Mesenchymal stem cell (in vitro differentiated cells and primary cell): Measurements from ENCODE around the gene PARD3.

Experiments used
- DNase-seq: peaks from one replicate; pipeline ENCODE4 v3.0.0-alpha.2; 2013
- H2AFZ ChIP-seq: one replicate; pipeline ENCODE4 v1.6.1; 2013; ENCODE audit warnings: low read depth, mild to moderate bottlenecking, control low read depth, inconsistent platforms, low read length, moderate library complexity
- H2AK5ac ChIP-seq: 2 replicates; pipeline ENCODE4 v1.6.1; 2013; ENCODE audit warnings: low read length, moderate library complexity, mild to moderate bottlenecking, inconsistent platforms; ENCODE audit not compliant: severe bottlenecking
- H2BK120ac ChIP-seq: one replicate; pipeline ENCODE4 v1.6.1; 2013; ENCODE audit warnings: low read depth, mild to moderate bottlenecking, inconsistent platforms, low read length, moderate library complexity
- H2BK12ac ChIP-seq, 2 experiments: one replicate each; pipeline ENCODE4 v1.6.1; 2013; ENCODE audit warnings: inconsistent platforms in 2 of 2, low read length in 2 of 2, mild to moderate bottlenecking in 2 of 2, moderate library complexity in 2 of 2, control low read depth in 1 of 2
- H2BK15ac ChIP-seq: one replicate; pipeline ENCODE4 v1.6.1; 2013; ENCODE audit warnings: mild to moderate bottlenecking, low read depth, inconsistent platforms; ENCODE audit not compliant: poor library complexity, severe bottlenecking
- H2BK5ac ChIP-seq: 2 replicates; pipeline ENCODE4 v1.6.1; 2013; ENCODE audit warnings: low read depth, mild to moderate bottlenecking, low read length, control low read depth, inconsistent platforms; ENCODE audit not compliant: poor library complexity, severe bottlenecking
- H3K14ac ChIP-seq, 2 experiments: one replicate each; pipeline ENCODE4 v1.6.1; 2013; ENCODE audit warnings: inconsistent platforms in 2 of 2, low read length in 2 of 2, control low read depth in 1 of 2, mild to moderate bottlenecking in 1 of 2, moderate library complexity in 1 of 2
- H3K18ac ChIP-seq, 2 experiments: one replicate each; pipeline ENCODE4 v1.6.1; 2013; ENCODE audit warnings: inconsistent platforms in 2 of 2, low read length in 2 of 2, control low read depth in 1 of 2, low read depth in 1 of 2, mild to moderate bottlenecking in 1 of 2
- H3K23ac ChIP-seq, 2 experiments: one replicate each; pipeline ENCODE4 v1.6.1; 2013; ENCODE audit warnings: inconsistent platforms in 2 of 2, low read length in 2 of 2, mild to moderate bottlenecking in 2 of 2, moderate library complexity in 2 of 2, control low read depth in 1 of 2
- H3K27ac ChIP-seq: 2 replicates; pipeline ENCODE4 v1.5.1; 2013; ENCODE audit warnings: mild to moderate bottlenecking, moderate library complexity, low read length, control low read depth, inconsistent platforms; ENCODE audit not compliant: poor library complexity, severe bottlenecking
- H3K27me3 ChIP-seq, 2 experiments: 2 replicates each; pipeline versions ENCODE4 v1.6.1 to v1.7.0; 2013; ENCODE audit warnings: low read length in 2 of 2, mild to moderate bottlenecking in 2 of 2, moderate library complexity in 2 of 2, control low read depth in 1 of 2, inconsistent platforms in 1 of 2; ENCODE audit not compliant: control insufficient read depth in 1 of 2, insufficient read depth in 1 of 2
- H3K36me3 ChIP-seq, 2 experiments: 2 replicates each; pipeline versions ENCODE4 v1.6.1 to v1.7.0; 2013; ENCODE audit warnings: low read length in 2 of 2, control low read depth in 1 of 2, inconsistent platforms in 1 of 2, low read depth in 1 of 2, mild to moderate bottlenecking in 1 of 2; ENCODE audit not compliant: insufficient read depth in 2 of 2, control insufficient read depth in 1 of 2
- H3K4ac ChIP-seq, 2 experiments: one replicate each; pipeline ENCODE4 v1.6.1; 2013; ENCODE audit warnings: inconsistent platforms in 2 of 2, low read length in 2 of 2, mild to moderate bottlenecking in 2 of 2, moderate library complexity in 2 of 2, control low read depth in 1 of 2, low read depth in 1 of 2
- H3K4me1 ChIP-seq: 2 replicates; pipeline ENCODE4 v1.6.1; 2013; ENCODE audit warnings: low read depth, low read length, control low read depth; ENCODE audit not compliant: control insufficient read depth, insufficient read depth
- H3K4me2 ChIP-seq: 2 replicates; pipeline ENCODE4 v1.6.1; 2013; ENCODE audit warnings: low read length, mild to moderate bottlenecking, inconsistent platforms; ENCODE audit not compliant: poor library complexity, severe bottlenecking
- H3K4me3 ChIP-seq, 2 experiments: 2 replicates each; pipeline versions ENCODE4 v1.5.1 to v1.7.0; 2013; ENCODE audit warnings: low read length in 2 of 2, mild to moderate bottlenecking in 2 of 2, control low read depth in 1 of 2, low read depth in 1 of 2; ENCODE audit not compliant: insufficient read depth in 1 of 2
- H3K79me1 ChIP-seq: replicated peaks from 2 replicates; pipeline ENCODE4 v1.6.1; 2013; ENCODE audit warnings: mild to moderate bottlenecking, control low read depth, low read length, inconsistent platforms; ENCODE audit not compliant: poor library complexity, severe bottlenecking
- H3K9ac ChIP-seq: 2 replicates; pipeline ENCODE4 v1.7.0; 2013; ENCODE audit warnings: mild to moderate bottlenecking, low read length, moderate library complexity
- H3K9me3 ChIP-seq: 2 replicates; pipeline ENCODE4 v1.7.0; 2013; ENCODE audit warnings: mild to moderate bottlenecking, low read length; ENCODE audit not compliant: control insufficient read depth
- H4K8ac ChIP-seq: one replicate; pipeline ENCODE4 v1.6.1; 2013; ENCODE audit warnings: inconsistent platforms, mild to moderate bottlenecking, low read length, moderate library complexity
- H4K91ac ChIP-seq: one replicate; pipeline ENCODE4 v1.6.1; 2013; ENCODE audit warnings: mild to moderate bottlenecking, low read length, inconsistent platforms
- WGBS: methylation state at CpG from one replicate; pipeline ENCODE4 v1.1.7; 2013; ENCODE audit warnings: mixed read lengths; 5-methylcytosine and 5-hydroxymethylcytosine counted together

Gene PARD3

DNA sequence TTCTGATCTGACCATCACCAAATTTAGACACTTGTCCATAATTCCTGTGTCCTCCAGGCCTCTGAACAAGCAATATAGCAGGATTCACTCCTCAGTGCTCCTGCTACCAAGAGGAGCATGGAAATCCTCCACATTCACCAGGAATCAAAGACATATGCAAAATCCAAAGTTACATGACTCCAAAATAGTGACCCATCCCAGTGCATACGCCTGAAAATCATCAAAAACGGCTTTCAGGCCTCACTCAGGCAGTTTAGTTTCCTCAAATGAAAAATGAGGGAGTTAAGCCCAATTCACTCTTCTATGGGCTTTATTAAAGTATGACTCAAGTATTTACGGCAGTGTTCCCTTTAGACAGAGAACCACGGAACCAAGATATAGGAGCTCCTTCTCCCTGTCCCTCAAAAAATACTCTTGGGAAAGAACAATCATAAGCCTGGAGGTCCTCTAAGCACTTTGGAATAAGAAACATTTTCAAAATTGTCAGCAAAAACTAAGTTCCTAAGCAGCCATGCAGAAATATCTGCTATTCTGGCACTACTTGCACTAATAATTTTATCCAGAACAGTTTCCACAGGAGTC, 240.7 kb downstream of the PARD3 start:
- Histone ChIP-seq H2BK120ac (no peak overlapping the region), H4K8ac (no peak overlapping the region), H2BK12ac (no peak overlapping the region), H3K4me3 (peak overlapping the region in 1 of 2 experiments; percentile 38), H3K4me1 (peaks cover 14% of the 10 kb centered on the region), H3K23ac (no peak overlapping the region), H3K18ac (no peak overlapping the region), H3K4me2 (no peak overlapping the region), H2BK15ac (no peak overlapping the region), H3K9ac (peak overlapping the region; percentile 78), H2AFZ (no peak overlapping the region), H3K9me3 (no peaks in the 10 kb centered on the region), H3K36me3 (no peaks in the 10 kb centered on the region), H3K27me3 (no peaks in the 10 kb centered on the region), H3K14ac (no peak overlapping the region), H2BK5ac (no peak overlapping the region), H3K4ac (no peak overlapping the region), H3K79me1 (peaks cover 16% of the 10 kb centered on the region), H2AK5ac (peak overlapping the region; percentile 45), H3K27ac (no peak overlapping the region), H4K91ac (no peak overlapping the region)
- 77% methylated on average over 4 of the region's 4 CpGs for WGBS
- DNase-seq, result no peak

DNA sequence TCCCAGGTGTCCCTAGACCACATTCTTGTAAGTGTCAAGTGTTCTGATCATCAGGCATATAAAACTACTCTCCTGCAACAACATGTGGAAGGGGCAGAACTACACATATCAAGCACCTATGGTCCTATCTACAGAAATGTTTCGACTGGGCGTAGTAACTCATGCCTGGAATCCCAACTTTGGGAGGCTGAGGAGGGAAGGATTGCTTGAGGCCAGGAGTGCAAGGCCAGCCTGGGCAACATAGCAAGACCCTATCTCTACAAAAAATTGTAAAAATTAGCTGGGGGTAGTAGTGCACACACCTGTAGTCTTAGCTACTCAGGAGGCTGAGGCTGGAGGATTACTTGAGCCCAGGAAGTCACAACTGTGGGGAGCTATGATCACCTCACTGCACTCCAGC, 244.2 kb downstream of the PARD3 start:
- no peak overlapping the region for H3K4ac ChIP-seq
- no peak overlapping the region for H2AFZ ChIP-seq
- H2AK5ac ChIP-seq, result no peak overlapping the region
- 100% methylated on average over 2 of the region's 2 CpGs for WGBS
- no peak overlapping the region for H2BK120ac ChIP-seq
- no peak overlapping the region for H3K27ac ChIP-seq
- H3K27me3 ChIP-seq, result no peaks in the 10 kb centered on the region
- no peak for DNase-seq
- H3K4me3 ChIP-seq, result no peak overlapping the region
- H3K36me3 ChIP-seq, result no peaks in the 10 kb centered on the region
- no peak overlapping the region for H2BK5ac ChIP-seq
- no peak overlapping the region for H2BK15ac ChIP-seq
- no peak overlapping the region for H3K18ac ChIP-seq
- no peak overlapping the region for H4K8ac ChIP-seq
- peaks cover 7% of the 10 kb centered on the region for H3K79me1 ChIP-seq
- no peak overlapping the region for H3K23ac ChIP-seq
- H3K9me3 ChIP-seq, result no peaks in the 10 kb centered on the region
- H3K4me2 ChIP-seq, result no peak overlapping the region
- H2BK12ac ChIP-seq, result no peak overlapping the region
- H4K91ac ChIP-seq, result no peak overlapping the region
- H3K9ac ChIP-seq, result no peak overlapping the region
- H3K4me1 ChIP-seq, result peaks cover 14% of the 10 kb centered on the region
- H3K14ac ChIP-seq, result no peak overlapping the region

DNA sequence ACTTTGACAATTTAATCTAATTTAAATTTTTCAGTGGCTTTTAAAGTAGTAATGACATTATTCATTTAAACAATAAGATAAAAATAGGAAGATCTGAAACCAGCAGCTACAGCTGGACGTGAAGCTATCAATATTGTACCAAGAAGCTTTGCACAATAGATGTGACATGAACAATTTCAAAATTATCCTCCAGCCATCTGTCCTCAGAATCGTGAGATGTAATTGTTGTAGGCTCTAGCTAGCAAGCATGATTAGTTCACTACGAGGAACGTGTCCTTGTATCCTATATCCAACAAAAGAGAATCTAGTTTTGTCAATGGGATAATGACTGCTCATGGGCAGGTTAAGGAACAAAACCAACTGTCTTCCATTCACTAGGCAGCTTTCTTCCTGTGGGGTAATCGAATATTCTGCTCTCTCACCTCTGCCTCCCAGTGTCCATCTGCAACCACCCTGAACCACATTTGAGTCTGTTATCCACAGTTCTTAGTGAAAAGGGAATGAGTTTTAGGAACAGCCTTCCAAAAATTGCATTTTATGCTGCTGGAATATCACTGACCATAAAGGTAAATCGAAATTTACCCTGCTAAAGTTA, 247.3 kb downstream of the PARD3 start:
- Histone ChIP-seq H2BK15ac (no peak overlapping the region), H2AK5ac (no peak overlapping the region), H4K91ac (no peak overlapping the region), H3K4me2 (no peak overlapping the region), H2BK12ac (no peak overlapping the region), H3K4me1 (peaks cover 4% of the 10 kb centered on the region), H3K18ac (no peak overlapping the region), H3K9me3 (no peaks in the 10 kb centered on the region), H3K14ac (no peak overlapping the region), H2BK5ac (no peak overlapping the region), H2AFZ (no peak overlapping the region), H3K4me3 (no peak overlapping the region), H3K23ac (no peak overlapping the region), H3K79me1 (peaks cover 12% of the 10 kb centered on the region), H3K4ac (no peak overlapping the region), H3K9ac (no peak overlapping the region), H3K27ac (no peak overlapping the region), H3K27me3 (no peaks in the 10 kb centered on the region), H3K36me3 (no peaks in the 10 kb centered on the region), H2BK120ac (no peak overlapping the region), H4K8ac (no peak overlapping the region)
- DNase-seq, result no peak
- WGBS, result 82% methylated on average over 4 of the region's 6 CpGs

DNA sequence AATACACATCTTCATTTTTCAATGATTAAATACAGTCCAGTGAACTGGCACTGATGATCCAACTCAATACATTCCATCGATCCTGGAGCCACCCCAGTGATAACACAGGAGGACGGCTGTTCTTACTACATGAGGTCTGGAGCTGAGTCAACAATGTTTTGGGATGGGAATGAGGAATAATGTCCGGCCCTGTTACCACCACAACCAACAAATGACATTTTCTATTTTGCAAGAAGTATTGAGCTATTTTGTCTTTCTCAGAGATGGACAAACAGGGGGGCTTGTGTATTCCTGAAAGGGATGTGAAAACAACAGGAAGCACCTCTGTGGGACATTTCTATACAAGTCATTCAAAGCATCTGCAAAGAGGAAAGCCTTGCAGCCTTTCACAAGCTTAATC, 249.2 kb downstream of the PARD3 start:
- 60% methylated on average over 1 of the region's 3 CpGs for WGBS
- no peak overlapping the region for H3K9ac ChIP-seq
- no peak overlapping the region for H2BK15ac ChIP-seq
- H3K23ac ChIP-seq, result no peak overlapping the region
- H2AK5ac ChIP-seq, result no peak overlapping the region
- peaks cover 13% of the 10 kb centered on the region for H3K79me1 ChIP-seq
- no peak overlapping the region for H2AFZ ChIP-seq
- H3K4me3 ChIP-seq, result no peak overlapping the region
- no peak overlapping the region for H2BK5ac ChIP-seq
- DNase-seq, result no peak
- no peak overlapping the region for H4K8ac ChIP-seq
- no peak overlapping the region for H3K14ac ChIP-seq
- no peak overlapping the region for H3K27ac ChIP-seq
- no peaks in the 10 kb centered on the region for H3K27me3 ChIP-seq
- no peaks in the 10 kb centered on the region for H3K36me3 ChIP-seq
- no peak overlapping the region for H3K18ac ChIP-seq
- H3K4me2 ChIP-seq, result no peak overlapping the region
- no peaks in the 10 kb centered on the region for H3K4me1 ChIP-seq
- no peak overlapping the region for H2BK120ac ChIP-seq
- no peaks in the 10 kb centered on the region for H3K9me3 ChIP-seq
- no peak overlapping the region for H4K91ac ChIP-seq
- H2BK12ac ChIP-seq, result no peak overlapping the region
- H3K4ac ChIP-seq, result no peak overlapping the region
